ENCODE measurements around the gene PPP1R7.

The PPP1R7 gene

GRCh38 chr2:241141214-241141770 lies 9.0 kb upstream of the PPP1R7 start:
- DNase-seq, result no peak

- DNase-seq, result no peak
These were observed 8.2 kb upstream of the PPP1R7 start for GRCh38 chr2:241142063-241142462.

- DNase-seq, result no peak
These were observed 7.7 kb upstream of the PPP1R7 start for GRCh38 chr2:241142593-241142992.

GRCh38 chr2:241146286-241146685 lies 4.0 kb upstream of the PPP1R7 start:
- DNase-seq, result no peak

GRCh38 chr2:241147336-241147735 lies 2.9 kb upstream of the PPP1R7 start:
- no peak for DNase-seq

GRCh38 chr2:241148239-241148638 lies 2.0 kb upstream of the PPP1R7 start:
- DNase-seq, result no peak

- peak; percentile 95 for DNase-seq
These were observed 1.2 kb upstream of the PPP1R7 start, which contains the start of gene PASK for GRCh38 chr2:241148891-241149674. Gene PASK, minus strand, starts transcription at chr2:241149472. Its CDS starts 6,440 bp downstream, at chr2:241143032.

GRCh38 chr2:241149675-241149924 lies 667 bp upstream of the PPP1R7 start:
- no peak for DNase-seq

- DNase-seq, result no peak
These were observed 628 bp downstream of the PPP1R7 start for GRCh38 chr2:241150660-241151530.

GRCh38 chr2:241151934-241152660 lies 1.8 kb downstream of the PPP1R7 start:
- no peak for DNase-seq

- no peak for DNase-seq
These were observed 3.3 kb downstream of the PPP1R7 start for GRCh38 chr2:241153616-241154015.

GRCh38 chr2:241154915-241155314 lies 4.6 kb downstream of the PPP1R7 start:
- DNase-seq, result no peak

GRCh38 chr2:241155936-241156335 lies 5.7 kb downstream of the PPP1R7 start:
- DNase-seq, result no peak

- no peak for DNase-seq
These were observed 6.7 kb downstream of the PPP1R7 start for GRCh38 chr2:241156971-241157441.

- DNase-seq, result no peak
These were observed 7.7 kb downstream of the PPP1R7 start for GRCh38 chr2:241157841-241158545.

- DNase-seq, result no peak
These were observed 8.3 kb downstream of the PPP1R7 start for GRCh38 chr2:241158546-241158900.

GRCh38 chr2:241159116-241159515 lies 8.8 kb downstream of the PPP1R7 start:
- no peak for DNase-seq

- no peak for DNase-seq
These were observed 10.1 kb downstream of the PPP1R7 start for GRCh38 chr2:241160318-241160717.

- DNase-seq, result no peak
These were observed 11.5 kb downstream of the PPP1R7 start for GRCh38 chr2:241161646-241162281.

- no peak for DNase-seq
These were observed 13.4 kb downstream of the PPP1R7 start for GRCh38 chr2:241163601-241164118.

GRCh38 chr2:241168366-241168765 lies 18.1 kb downstream of the PPP1R7 start:
- DNase-seq, result no peak

GRCh38 chr2:241173557-241173956 lies 23.3 kb downstream of the PPP1R7 start:
- no peak for DNase-seq
